Peyer's patch (tissue), 4 donors: ENCODE results near the gene FGGY.

Source experiments
- POLR2A ChIP-seq, 2 donors: fragments of 450-650 bp; IDR thresholded peaks; one replicate each; pipeline ENCODE4 v1.5.1; 2017; ENCODE audit warnings: antibody characterized with exemption in 2 of 2, mild to moderate bottlenecking in 2 of 2, moderate library complexity in 2 of 2
- TF ChIP-seq, protein P1 (sequence below), 6 experiments: fragments of 450-650 bp in 4 of 6; fragments of 200-600 bp in 2 of 6; sonication (generic) in 1 of 6; IDR thresholded peaks; one replicate each; pipeline ENCODE4 v1.5.1; 2017 to 2019; ENCODE audit warnings: antibody characterized with exemption in 6 of 6, mild to moderate bottlenecking in 3 of 6, moderate library complexity in 1 of 6

DNA sequence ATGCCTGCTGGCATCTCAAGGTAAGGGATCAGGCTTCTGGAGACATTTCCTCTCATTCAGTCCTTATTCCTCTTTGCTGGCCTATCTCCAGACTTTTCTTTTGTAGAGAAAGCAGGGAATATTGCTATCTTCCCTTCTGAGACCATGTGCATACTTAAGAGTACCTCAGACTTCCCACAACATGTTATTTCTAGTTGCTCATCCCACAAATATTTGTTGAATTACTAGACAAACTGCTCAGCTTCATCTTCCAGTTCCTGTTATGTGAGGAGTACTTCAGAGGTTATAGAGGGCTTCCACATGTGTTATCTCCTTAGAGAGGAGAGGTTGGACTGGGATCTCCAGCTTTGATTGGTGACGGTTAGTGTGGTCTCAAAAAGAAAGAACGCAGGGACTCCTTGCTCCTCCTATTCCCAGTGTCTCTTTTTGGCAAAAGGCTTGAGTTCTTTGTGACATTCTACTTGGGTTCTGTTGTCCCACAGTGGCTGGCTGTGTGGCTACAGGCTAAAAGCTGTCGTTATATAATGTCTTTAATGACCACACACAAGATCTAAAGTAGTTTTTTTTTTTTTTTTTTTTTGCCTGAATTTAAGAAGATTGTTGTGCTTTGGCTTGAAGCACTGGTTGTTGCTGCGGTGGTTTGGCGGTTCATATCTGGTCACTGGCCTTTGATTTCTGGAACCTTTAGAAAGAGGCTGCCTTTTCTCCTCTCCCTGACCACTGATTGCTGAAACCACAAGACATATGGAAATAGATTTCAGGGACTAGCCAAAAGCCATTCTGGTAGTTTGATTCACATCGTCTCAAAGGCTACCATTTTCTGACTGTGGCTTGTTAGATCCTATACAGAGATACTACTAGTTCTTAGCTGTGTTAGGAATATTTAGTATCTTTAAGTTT lies 78.7 kb downstream of the FGGY start:
- TF ChIP-seq, protein P1, sequence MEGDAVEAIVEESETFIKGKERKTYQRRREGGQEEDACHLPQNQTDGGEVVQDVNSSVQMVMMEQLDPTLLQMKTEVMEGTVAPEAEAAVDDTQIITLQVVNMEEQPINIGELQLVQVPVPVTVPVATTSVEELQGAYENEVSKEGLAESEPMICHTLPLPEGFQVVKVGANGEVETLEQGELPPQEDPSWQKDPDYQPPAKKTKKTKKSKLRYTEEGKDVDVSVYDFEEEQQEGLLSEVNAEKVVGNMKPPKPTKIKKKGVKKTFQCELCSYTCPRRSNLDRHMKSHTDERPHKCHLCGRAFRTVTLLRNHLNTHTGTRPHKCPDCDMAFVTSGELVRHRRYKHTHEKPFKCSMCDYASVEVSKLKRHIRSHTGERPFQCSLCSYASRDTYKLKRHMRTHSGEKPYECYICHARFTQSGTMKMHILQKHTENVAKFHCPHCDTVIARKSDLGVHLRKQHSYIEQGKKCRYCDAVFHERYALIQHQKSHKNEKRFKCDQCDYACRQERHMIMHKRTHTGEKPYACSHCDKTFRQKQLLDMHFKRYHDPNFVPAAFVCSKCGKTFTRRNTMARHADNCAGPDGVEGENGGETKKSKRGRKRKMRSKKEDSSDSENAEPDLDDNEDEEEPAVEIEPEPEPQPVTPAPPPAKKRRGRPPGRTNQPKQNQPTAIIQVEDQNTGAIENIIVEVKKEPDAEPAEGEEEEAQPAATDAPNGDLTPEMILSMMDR (IDR thresholded peaks at IDR 0.05): no peak
- no peak for TF ChIP-seq POLR2A (IDR thresholded peaks at IDR 0.05)
